GM12864 (cell line): Measurements from ENCODE around the gene BIN1.

Source experiments
- DNase-seq: peaks from one replicate; pipeline ENCODE4 v3.0.0-alpha.2; 2011; ENCODE audit warnings: low read depth
- H3K4me3 ChIP-seq: 2 replicates; pipeline ENCODE4 v1.5.1; 2011; ENCODE audit warnings: mild to moderate bottlenecking, low read depth, low read length, control low read depth
- TF ChIP-seq, protein P1 (sequence below): IDR thresholded peaks from 2 replicates; pipeline ENCODE4 v1.5.1; 2011; ENCODE audit warnings: low read depth, mild to moderate bottlenecking, moderate library complexity, low read length, control low read depth, inconsistent platforms; ENCODE audit errors: missing control alignments

The BIN1 gene

DNA sequence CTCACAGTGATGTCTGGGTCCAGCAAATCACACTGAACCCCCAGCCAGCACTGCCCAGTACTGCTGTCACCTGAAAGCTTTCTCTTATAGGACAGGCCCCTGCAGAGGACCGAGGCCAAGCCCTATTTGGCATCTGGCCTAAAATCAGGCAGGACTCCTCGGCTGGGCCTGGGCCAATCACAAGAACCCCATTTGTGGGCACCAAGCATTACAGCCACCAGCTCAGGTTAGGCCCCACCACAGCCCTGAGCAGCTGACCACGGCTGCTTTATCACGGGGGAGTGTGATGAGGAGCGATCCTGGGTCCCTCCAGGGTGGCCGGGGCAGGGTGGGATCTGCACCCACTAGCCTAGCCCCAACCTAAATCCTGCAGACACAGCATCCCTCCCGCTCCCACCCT, 8.2 kb downstream of the BIN1 start:
- TF ChIP-seq, protein P1, sequence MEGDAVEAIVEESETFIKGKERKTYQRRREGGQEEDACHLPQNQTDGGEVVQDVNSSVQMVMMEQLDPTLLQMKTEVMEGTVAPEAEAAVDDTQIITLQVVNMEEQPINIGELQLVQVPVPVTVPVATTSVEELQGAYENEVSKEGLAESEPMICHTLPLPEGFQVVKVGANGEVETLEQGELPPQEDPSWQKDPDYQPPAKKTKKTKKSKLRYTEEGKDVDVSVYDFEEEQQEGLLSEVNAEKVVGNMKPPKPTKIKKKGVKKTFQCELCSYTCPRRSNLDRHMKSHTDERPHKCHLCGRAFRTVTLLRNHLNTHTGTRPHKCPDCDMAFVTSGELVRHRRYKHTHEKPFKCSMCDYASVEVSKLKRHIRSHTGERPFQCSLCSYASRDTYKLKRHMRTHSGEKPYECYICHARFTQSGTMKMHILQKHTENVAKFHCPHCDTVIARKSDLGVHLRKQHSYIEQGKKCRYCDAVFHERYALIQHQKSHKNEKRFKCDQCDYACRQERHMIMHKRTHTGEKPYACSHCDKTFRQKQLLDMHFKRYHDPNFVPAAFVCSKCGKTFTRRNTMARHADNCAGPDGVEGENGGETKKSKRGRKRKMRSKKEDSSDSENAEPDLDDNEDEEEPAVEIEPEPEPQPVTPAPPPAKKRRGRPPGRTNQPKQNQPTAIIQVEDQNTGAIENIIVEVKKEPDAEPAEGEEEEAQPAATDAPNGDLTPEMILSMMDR: no peak
- H3K4me3 ChIP-seq: no peak overlapping the region
- DNase-seq: no peak

DNA sequence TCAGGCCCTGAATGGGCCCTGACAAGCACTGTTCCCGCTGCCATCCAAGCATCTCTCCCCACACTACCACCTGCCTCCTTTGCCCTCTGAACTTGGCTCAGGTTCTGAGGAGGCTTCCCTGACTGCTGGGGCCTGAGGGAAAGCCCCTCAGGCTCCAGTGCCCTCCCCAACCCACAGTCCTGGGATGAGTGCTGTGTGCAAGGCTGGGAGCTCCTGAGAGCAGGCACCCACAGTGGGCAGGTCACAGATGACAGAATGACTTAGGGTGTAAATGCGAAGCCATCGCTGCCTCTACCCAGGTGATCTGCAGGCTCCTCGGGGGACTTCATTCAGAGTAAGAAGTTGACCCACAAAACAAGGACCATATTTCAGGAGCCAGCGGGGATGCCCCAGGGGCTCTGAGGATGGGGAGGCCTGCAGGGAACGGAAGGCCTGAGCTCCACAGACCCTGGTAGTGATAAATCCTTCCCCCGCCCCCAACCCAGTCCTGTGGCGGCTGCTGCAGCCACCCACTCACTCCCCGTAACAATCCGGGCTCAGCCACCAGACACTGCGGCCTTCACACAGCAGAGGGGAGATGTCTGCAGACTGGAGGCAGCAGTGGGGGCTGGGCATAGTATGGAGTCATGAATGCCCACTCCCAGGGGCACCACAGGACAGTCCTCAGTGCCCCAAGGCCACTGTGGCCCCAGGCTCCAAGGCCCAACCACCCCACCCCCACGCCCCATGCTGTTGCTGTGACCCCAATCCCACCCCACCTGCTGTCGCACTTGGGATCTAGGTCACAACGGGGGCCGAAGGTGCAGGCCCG, 8.9 kb downstream of the BIN1 start:
- H3K4me3 ChIP-seq: no peak overlapping the region
- TF ChIP-seq, protein P1: no peak
- DNase-seq: no peak

DNA sequence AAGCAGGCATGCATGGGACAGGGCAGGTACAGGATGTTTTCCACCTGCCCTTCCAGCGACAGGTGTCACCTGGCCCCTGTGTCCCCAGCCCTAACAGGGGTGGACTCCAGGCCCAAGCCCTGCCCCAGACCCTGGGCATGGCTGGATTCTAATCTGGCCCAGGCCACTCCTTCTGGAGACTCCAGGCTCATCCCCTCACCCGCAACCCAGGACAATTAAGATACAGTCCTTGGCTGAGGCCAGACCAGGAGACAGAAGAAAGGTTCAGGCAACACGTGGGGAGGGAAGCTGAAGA, 9.5 kb downstream of the BIN1 start:
- DNase-seq: no peak
- H3K4me3 ChIP-seq: no peak overlapping the region
- TF ChIP-seq, protein P1: no peak

DNA sequence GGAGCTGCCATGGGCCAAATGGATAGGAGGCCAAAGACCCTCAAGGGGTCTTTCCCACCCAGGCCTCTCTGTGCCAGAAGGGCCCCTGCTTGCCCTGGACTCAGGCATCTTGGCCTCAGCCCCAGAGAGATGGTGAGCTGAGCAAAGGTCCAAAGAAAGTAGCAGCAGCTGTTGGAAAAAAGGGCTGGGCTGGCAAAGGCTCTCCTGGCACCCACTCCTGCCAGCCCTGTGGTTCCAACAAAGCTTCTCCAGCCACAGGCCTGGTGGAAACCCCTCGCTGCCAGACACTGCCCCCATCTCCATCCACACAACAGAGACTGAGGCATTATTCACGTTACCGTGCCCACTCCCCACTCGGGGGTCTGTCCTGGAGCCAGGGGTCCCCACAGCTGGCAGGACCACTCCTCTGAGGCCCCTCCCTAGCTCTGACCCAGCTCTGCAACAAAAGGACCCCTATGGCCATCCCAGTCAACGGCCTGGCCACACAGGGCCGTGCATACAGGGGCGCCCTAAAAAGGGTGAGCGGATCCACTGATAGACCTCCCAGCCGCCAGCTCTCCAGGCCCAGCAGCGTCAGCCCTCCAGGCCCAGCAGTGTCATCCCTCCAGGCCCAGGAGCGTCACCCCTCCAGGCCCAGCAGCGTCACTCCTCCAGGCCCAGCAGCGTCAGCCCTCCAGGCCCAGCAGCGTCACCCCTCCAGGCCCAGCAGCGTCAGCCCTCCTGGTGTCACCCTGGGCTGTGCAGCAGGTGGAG, 10.1 kb downstream of the BIN1 start:
- DNase-seq: no peak
- H3K4me3 ChIP-seq: no peak overlapping the region
- TF ChIP-seq, protein P1: no peak

DNA sequence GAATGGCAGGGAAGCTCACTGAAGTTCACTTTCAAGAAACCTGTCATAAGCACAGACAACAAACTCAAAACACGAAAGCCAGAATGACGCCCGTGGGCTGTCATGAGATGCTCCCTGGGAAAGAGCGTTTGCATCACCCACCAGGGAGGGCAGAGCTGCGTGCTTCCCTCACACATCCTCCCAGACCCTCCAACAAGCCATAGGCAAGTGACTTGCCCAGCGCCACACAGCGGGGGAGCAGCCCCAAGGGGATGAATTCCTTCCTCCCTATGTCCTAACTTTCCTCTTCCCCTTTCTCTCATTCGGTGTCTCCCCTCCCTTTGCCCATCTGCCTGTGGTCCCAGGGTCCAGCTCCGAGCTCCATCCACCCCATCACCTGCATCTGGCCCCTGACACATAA, 10.7 kb downstream of the BIN1 start:
- TF ChIP-seq, protein P1: no peak
- DNase-seq: no peak

DNA sequence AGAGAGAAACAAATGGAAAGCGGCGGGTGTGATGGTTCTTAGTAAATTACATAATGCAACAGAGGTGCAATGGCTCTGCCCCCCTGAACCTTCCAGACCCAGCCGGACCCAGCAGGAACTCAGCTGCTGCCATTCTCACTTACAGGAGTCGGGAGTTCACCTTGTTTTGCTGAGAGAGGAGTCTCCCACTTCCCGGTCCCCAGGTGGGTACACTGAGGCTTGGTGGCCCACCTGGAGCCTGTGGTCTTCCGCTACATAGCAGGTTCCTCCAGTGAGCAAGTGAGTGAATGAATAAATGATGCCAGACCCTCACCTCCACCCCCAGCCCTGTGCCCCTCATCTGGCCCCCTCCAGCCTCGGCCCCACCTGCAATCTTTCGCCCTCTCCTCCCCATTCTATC, 11.2 kb downstream of the BIN1 start:
- no peak overlapping the region for H3K4me3 ChIP-seq
- TF ChIP-seq, protein P1: no peak
- no peak for DNase-seq

More for the DNA sequence above, 10.7 kb downstream of the BIN1 start:
- no peak overlapping the region for H3K4me3 ChIP-seq

DNA sequence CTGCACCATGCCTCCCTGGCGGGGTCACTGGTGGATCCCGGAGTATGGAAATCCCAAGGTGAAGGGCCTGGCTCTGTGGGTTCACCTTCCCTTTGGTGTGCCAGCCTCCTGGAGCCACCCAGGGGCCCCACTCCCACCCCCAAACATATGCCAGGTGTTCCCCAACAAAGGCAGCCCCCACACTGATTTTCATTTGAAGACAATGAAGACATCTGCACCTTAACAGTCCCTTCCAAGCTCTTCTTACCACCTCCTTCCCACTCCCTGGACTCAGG, 11.7 kb downstream of the BIN1 start:
- H3K4me3 ChIP-seq: no peak overlapping the region
- TF ChIP-seq, protein P1: no peak
- no peak for DNase-seq
